Measurements from ENCODE around the gene DRICH1. TPM values are rescaled to one million over a fixed set of nuclear protein-coding genes. Genes with fewer than 3 reads are reported as not detected.
"Not testable (repeated sequence)": the region's sequence is repeated elsewhere in the genome, so short reads cannot be mapped to it uniquely, and the experiment has no call there.

DRICH1 gene
- total RNA-seq, 1 experiment from 2014 or later, result 0.26 TPM

GRCh38 chr22:23574371-23574811 lies 57.7 kb downstream of the DRICH1 start:
- TF ChIP-seq GRHL2 (CRISPR knock-in tag; IDR thresholded peaks at IDR 0.05; ENCODE audit: insufficient replicate concordance, severe bottlenecking) (no peak), ZNF138 (CRISPR knock-in tag; conservative IDR thresholded peaks at IDR 0.05) (no peak), ESRRA (CRISPR knock-in tag; IDR thresholded peaks at IDR 0.05; ENCODE audit: borderline replicate concordance) (no peak)
- peaks cover 8% of the 10 kb centered on the region; the same call in 1 of the 2 replicates for H3K9me3 Mint-ChIP-seq
- H3K4me3 Mint-ChIP-seq, result no peak overlapping the region
- no peak for DNase-seq (ENCODE audit: low spot score)
- no peak overlapping the region for H3K27ac Mint-ChIP-seq
- ChIA-PET CTCF (interaction anchor here (1.0 to 2.2 kb wide), 2 partner anchors 17 to 275 kb away, joined by 3 to 6 read pairs; no protein-coding TSS in a partner anchor), POLR2A (no interaction called here)
- H3K36me3 Mint-ChIP-seq, result no peaks in the 10 kb centered on the region
- no peaks in the 10 kb centered on the region for H3K4me1 Mint-ChIP-seq
- peaks cover 14% of the 10 kb centered on the region for H3K27me3 Mint-ChIP-seq (ENCODE audit: low read depth)
- peak; percentile 69 for ATAC-seq

- H3K36me3 Mint-ChIP-seq; H3K27ac Mint-ChIP-seq; H3K4me1 Mint-ChIP-seq; DNase-seq (ENCODE audit: low spot score); ATAC-seq; POLR2A ChIA-PET; H3K4me3 Mint-ChIP-seq; H3K9me3 Mint-ChIP-seq: not testable (repeated sequence)
- CTCF ChIA-PET, result interaction anchor here (2.2 kb wide), 1 partner anchor 17 kb away, joined by 6 read pairs; no protein-coding TSS in a partner anchor
- H3K27me3 Mint-ChIP-seq (ENCODE audit: low read depth), result peaks cover 20% of the 10 kb centered on the region
Observed at GRCh38 chr22:23573701-23574235, 58.4 kb downstream of the DRICH1 start.

- ATAC-seq; H3K36me3 Mint-ChIP-seq; CTCF ChIA-PET; H3K9me3 Mint-ChIP-seq; POLR2A ChIA-PET; H3K4me3 Mint-ChIP-seq; DNase-seq (ENCODE audit: low spot score); H3K27ac Mint-ChIP-seq; H3K4me1 Mint-ChIP-seq: not testable (repeated sequence)
- H3K27me3 Mint-ChIP-seq (ENCODE audit: low read depth), result peaks cover 27% of the 10 kb centered on the region
Observed at GRCh38 chr22:23573106-23573505, 59.0 kb downstream of the DRICH1 start.

- TF ChIP-seq ZSCAN18 (CRISPR knock-in tag; IDR thresholded peaks at IDR 0.05) (no peak), ETV6 (CRISPR knock-in tag; IDR thresholded peaks at IDR 0.05) (no peak), MLX (CRISPR knock-in tag; IDR thresholded peaks at IDR 0.05) (no peak), JUN (CRISPR knock-in tag; IDR thresholded peaks at IDR 0.05) (no peak)
- Mint-ChIP-seq H3K4me3 (no peak overlapping the region), H3K9me3 (peaks cover 8% of the 10 kb centered on the region; the same call in 1 of the 2 replicates), H3K36me3 (no peaks in the 10 kb centered on the region), H3K27ac (no peak overlapping the region), H3K27me3 (ENCODE audit: low read depth) (peaks cover 43% of the 10 kb centered on the region), H3K4me1 (peaks cover 5% of the 10 kb centered on the region)
- DNase-seq (ENCODE audit: low spot score), result no peak
- ATAC-seq, result no peak
- ChIA-PET POLR2A (no interaction called here), CTCF (interaction anchor here (1.9 kb wide), 1 partner anchor 20 kb away, joined by 7 read pairs; no protein-coding TSS in a partner anchor)
Observed at GRCh38 chr22:23571486-23571885, 60.6 kb downstream of the DRICH1 start.

- H3K27me3 Mint-ChIP-seq (ENCODE audit: low read depth), result peaks cover 49% of the 10 kb centered on the region
- ChIA-PET POLR2A (no interaction called here), CTCF (interaction anchor here (1.9 kb wide), 1 partner anchor 21 kb away, joined by 7 read pairs; no protein-coding TSS in a partner anchor)
- no peak for TF ChIP-seq MLX (CRISPR knock-in tag; IDR thresholded peaks at IDR 0.05)
- no peak for TF ChIP-seq STAT6 (CRISPR knock-in tag; conservative IDR thresholded peaks at IDR 0.05; ENCODE audit: low read depth)
- TF ChIP-seq IRF2 (CRISPR knock-in tag; IDR thresholded peaks at IDR 0.05; ENCODE audit: borderline replicate concordance, low read depth), result no peak
- TF ChIP-seq ZNF219 (CRISPR knock-in tag; IDR thresholded peaks at IDR 0.05; ENCODE audit: borderline replicate concordance), result no peak
- TF ChIP-seq CDX4 (CRISPR knock-in tag; IDR thresholded peaks at IDR 0.05; ENCODE audit: borderline replicate concordance), result no peak
- no peak for TF ChIP-seq PRRX2 (CRISPR knock-in tag; IDR thresholded peaks at IDR 0.05)
- TF ChIP-seq USF2 (CRISPR knock-in tag; IDR thresholded peaks at IDR 0.05), result no peak
- TF ChIP-seq JAZF1 (CRISPR knock-in tag; IDR thresholded peaks at IDR 0.05), result no peak
- TF ChIP-seq SMAD3 (CRISPR knock-in tag; IDR thresholded peaks at IDR 0.05; ENCODE audit: borderline replicate concordance), result no peak
- no peaks in the 10 kb centered on the region for H3K36me3 Mint-ChIP-seq
- no peak overlapping the region for H3K27ac Mint-ChIP-seq
- no peak overlapping the region for H3K4me3 Mint-ChIP-seq
- no peak for DNase-seq (ENCODE audit: low spot score)
- H3K9me3 Mint-ChIP-seq, result peaks cover 8% of the 10 kb centered on the region; the same call in 1 of the 2 replicates
- ATAC-seq, result no peak
- peaks cover 8% of the 10 kb centered on the region for H3K4me1 Mint-ChIP-seq
Observed at GRCh38 chr22:23570681-23571080, 61.4 kb downstream of the DRICH1 start.
